CD14-positive monocyte (primary cell): ENCODE results near the gene LCN2. TPM values are rescaled to one million over a fixed set of nuclear protein-coding genes. Genes with fewer than 3 reads are reported as not detected.
A peak's percentile ranks its signal among the peaks of the same experiment; 100 is the strongest.

Source experiments
- DNase-seq, 3 donors: peaks; one replicate each; pipeline ENCODE4 v3.0.0-alpha.2; 2011 to 2022
- H2AFZ ChIP-seq: 2 replicates; pipeline ENCODE4 v1.6.0; 2012; ENCODE audit warnings: mild to moderate bottlenecking, low read depth, low read length, inconsistent platforms; ENCODE audit not compliant: insufficient read depth, poor library complexity, severe bottlenecking
- H3K27ac ChIP-seq, 2 donors: 1 replicate in 1 of 2; 2 replicates in 1 of 2; pipeline ENCODE4 v1.5.1; 2012 to 2013; ENCODE audit warnings: low read length in 2 of 2, control low read depth in 1 of 2, inconsistent platforms in 1 of 2, low read depth in 1 of 2, mild to moderate bottlenecking in 1 of 2
- H3K27me3 ChIP-seq, 2 donors: one replicate each; pipeline versions ENCODE4 v1.6.0 to v1.6.1; 2011 to 2013; ENCODE audit warnings: low read length in 2 of 2; ENCODE audit not compliant: control insufficient read depth in 2 of 2, insufficient read depth in 2 of 2
- H3K36me3 ChIP-seq, 2 donors: replicated peaks in 1 of 2; 1 replicate in 1 of 2; 2 replicates in 1 of 2; pipeline versions ENCODE4 v1.5.1 to v1.6.1; 2012 to 2013; ENCODE audit warnings: low read length in 2 of 2, control low read depth in 1 of 2, inconsistent platforms in 1 of 2, mild to moderate bottlenecking in 1 of 2; ENCODE audit not compliant: insufficient read depth in 2 of 2, control insufficient read depth in 1 of 2
- H3K4me1 ChIP-seq, 2 donors: 1 replicate in 1 of 2; 2 replicates in 1 of 2; pipeline versions ENCODE4 v1.5.1 to v1.6.1; 2012 to 2013; ENCODE audit warnings: low read length in 2 of 2, control low read depth in 1 of 2, inconsistent platforms in 1 of 2, mild to moderate bottlenecking in 1 of 2, moderate library complexity in 1 of 2; ENCODE audit not compliant: insufficient read depth in 2 of 2, control insufficient read depth in 1 of 2
- H3K4me2 ChIP-seq: replicated peaks from 2 replicates; pipeline ENCODE3; 2012; ENCODE audit warnings: low read length, moderate library complexity, mild to moderate bottlenecking; ENCODE audit not compliant: poor library complexity, severe bottlenecking; ENCODE audit errors: extremely low read depth
- H3K4me3 ChIP-seq, 3 experiments: fragments of 200-600 bp in 1 of 3; sonication (generic) in 1 of 3; replicated peaks in 1 of 3; 1 replicate in 2 of 3; 2 replicates in 1 of 3; pipeline ENCODE4 v1.5.1; 2011 to 2013; ENCODE audit warnings: low read length in 3 of 3, mild to moderate bottlenecking in 3 of 3, control low read depth in 2 of 3, low read depth in 2 of 3, inconsistent platforms in 1 of 3, moderate library complexity in 1 of 3
- H3K79me2 ChIP-seq: 2 replicates; pipeline ENCODE4 v1.6.0; 2012; ENCODE audit warnings: mild to moderate bottlenecking, control low read depth, inconsistent platforms, low read length, moderate library complexity; ENCODE audit not compliant: insufficient read depth
- H3K9ac ChIP-seq: 2 replicates; pipeline ENCODE4 v1.6.0; 2017; ENCODE audit warnings: low read length, mild to moderate bottlenecking; ENCODE audit not compliant: insufficient read depth, poor library complexity, severe bottlenecking
- H3K9me3 ChIP-seq, 2 donors: replicated peaks in 1 of 2; 1 replicate in 1 of 2; 2 replicates in 1 of 2; pipeline versions ENCODE4 v1.5.1 to v1.6.1; 2012 to 2013; ENCODE audit warnings: low read length in 2 of 2, control low read depth in 1 of 2; ENCODE audit not compliant: control insufficient read depth in 1 of 2, insufficient read depth in 1 of 2
- H4K20me1 ChIP-seq: 2 replicates; pipeline ENCODE4 v1.6.0; 2012; ENCODE audit warnings: mild to moderate bottlenecking, low read length, control low read depth, moderate library complexity; ENCODE audit not compliant: insufficient read depth
- H3K27ac Mint-ChIP-seq, 7 donors: one replicate each; pipeline ENCODE4 v1.8.0; 2020; ENCODE audit warnings: mild to moderate bottlenecking in 7 of 7, mixed read lengths in 7 of 7, moderate library complexity in 6 of 7, inconsistent platforms in 2 of 7
- H3K27me3 Mint-ChIP-seq, 3 donors: one replicate each; pipeline ENCODE4 v1.8.0; 2021 to 2022; ENCODE audit warnings: low read depth in 3 of 3, mild to moderate bottlenecking in 3 of 3, mixed read lengths in 3 of 3, moderate library complexity in 3 of 3, inconsistent platforms in 1 of 3
- H3K36me3 Mint-ChIP-seq, 2 donors: one replicate each; pipeline ENCODE4 v1.8.0; 2020; ENCODE audit warnings: mixed read lengths in 2 of 2, inconsistent platforms in 1 of 2, mild to moderate bottlenecking in 1 of 2
- H3K4me1 Mint-ChIP-seq: one replicate; pipeline ENCODE4 v1.8.0; 2020; ENCODE audit warnings: mild to moderate bottlenecking, mixed read lengths
- H3K4me3 Mint-ChIP-seq, 2 donors: one replicate each; pipeline ENCODE4 v1.8.0; 2020; ENCODE audit warnings: mild to moderate bottlenecking in 2 of 2, mixed read lengths in 2 of 2, moderate library complexity in 1 of 2
- H3K9me3 Mint-ChIP-seq, 7 donors: one replicate each; pipeline ENCODE4 v1.8.0; 2020 to 2022; ENCODE audit warnings: mixed read lengths in 7 of 7, mild to moderate bottlenecking in 6 of 7, moderate library complexity in 6 of 7, inconsistent platforms in 2 of 7
- CTCF ChIP-seq: fragments of 200-600 bp; IDR thresholded peaks from one replicate; pipeline ENCODE4 v1.8.0; 2022; ENCODE audit warnings: antibody characterized with exemption, mild to moderate bottlenecking
- WGBS: methylation state at CpG from one replicate; pipeline ENCODE4 v1.1.5; 2013; ENCODE audit warnings: missing lambda C conversion rate; ENCODE audit not compliant: insufficient coverage; 5-methylcytosine and 5-hydroxymethylcytosine counted together
- intact Hi-C, 2 donors: fragments of 100-400 bp; cut with micrococcal nuclease; formaldehyde crosslinking; loops; one replicate each; pipeline versions ENCODE4 v1.15.0 to v1.15.1; 2023
- polyA plus RNA-seq, 3 donors: library from polyadenylated mRNA; depleted of rRNA in 1 of 3; unstranded in 2 of 3; stranded (reverse) in 1 of 3; fragments of 300-500 nt in 2 of 3; fragments of >200 nt in 1 of 3; fragmentation: Illumina TruSeq in 2 of 3; gene quantifications; 1 replicate in 2 of 3; 2 replicates in 1 of 3; pipeline ENCODE4 v1.2.3, GENCODE V29; 2012 to 2021

LCN2 gene
- polyA plus RNA-seq, 3 donors, result 0.83 TPM; not detected in 2

- Histone ChIP-seq H3K9ac (no peak overlapping the region), H3K36me3 (peaks cover 68 to 74% of the 10 kb centered on the region in 2 donors), H3K27ac (no peak overlapping the region), H3K4me1 (peaks cover 21 to 22% of the 10 kb centered on the region in 2 donors), H4K20me1 (peaks cover 84% of the 10 kb centered on the region), H2AFZ (no peak overlapping the region), H3K4me3 (no peak overlapping the region), H3K27me3 (no peaks in the 10 kb centered on the region), H3K4me2 (no peak overlapping the region), H3K79me2 (peaks cover 28% of the 10 kb centered on the region), H3K9me3 (no peaks in the 10 kb centered on the region)
- no peaks in the 10 kb centered on the region for H3K9me3 Mint-ChIP-seq
- H3K4me1 Mint-ChIP-seq, result peaks cover 22% of the 10 kb centered on the region
- peaks cover 0 to 2% (median 0%) of the 10 kb centered on the region in 3 donors for H3K27me3 Mint-ChIP-seq
- 87% methylated on average over 22 of the region's 23 CpGs for WGBS
- peaks cover 63 to 82% of the 10 kb centered on the region in 2 donors for H3K36me3 Mint-ChIP-seq
- no peak for TF ChIP-seq CTCF
- no peak overlapping the region for H3K4me3 Mint-ChIP-seq
- peak in 1 of 3 donors; percentile 7 for DNase-seq
- peak overlapping the region in 4 of 7 donors; percentile 25 to 65 (median 53) for H3K27ac Mint-ChIP-seq
- intact Hi-C loops, result no loop called here
Measured at GRCh38 chr9:128102861-128103588, 46.2 kb upstream of the LCN2 start.

GRCh38 chr9:128103589-128103962, 45.7 kb upstream of the LCN2 start:
- no peak overlapping the region for H3K9ac ChIP-seq
- WGBS, result 83% methylated on average over 8 of the region's 8 CpGs
- TF ChIP-seq CTCF, result no peak
- peaks cover 74 to 79% of the 10 kb centered on the region in 2 donors for H3K36me3 ChIP-seq
- intact Hi-C loops, result no loop called here
- peaks cover 65 to 87% of the 10 kb centered on the region in 2 donors for H3K36me3 Mint-ChIP-seq
- no peaks in the 10 kb centered on the region for H3K9me3 Mint-ChIP-seq
- no peak for DNase-seq
- H3K4me3 ChIP-seq, result no peak overlapping the region
- peak overlapping the region in 2 of 7 donors; percentile 3 to 32 for H3K27ac Mint-ChIP-seq
- H2AFZ ChIP-seq, result no peak overlapping the region
- peaks cover 17 to 18% of the 10 kb centered on the region in 2 donors for H3K4me1 ChIP-seq
- H3K4me3 Mint-ChIP-seq, result no peak overlapping the region
- peaks cover 16% of the 10 kb centered on the region for H3K4me1 Mint-ChIP-seq
- H3K27me3 Mint-ChIP-seq, result peaks cover 0 to 2% (median 0%) of the 10 kb centered on the region in 3 donors
- H3K27ac ChIP-seq, result no peak overlapping the region
- H3K4me2 ChIP-seq, result no peak overlapping the region
- no peaks in the 10 kb centered on the region for H3K9me3 ChIP-seq
- peaks cover 87% of the 10 kb centered on the region for H4K20me1 ChIP-seq
- peaks cover 26% of the 10 kb centered on the region for H3K79me2 ChIP-seq
- no peaks in the 10 kb centered on the region for H3K27me3 ChIP-seq
